LNCaP clone FGC (cell line): ENCODE data around the gene SLC4A11.

ENCODE experiments used
- DNase-seq: peaks from one replicate; pipeline ENCODE4 v3.0.0-alpha.2; 2011; ENCODE audit warnings: low read depth
- H3K4me3 ChIP-seq: 2 replicates; pipeline ENCODE4 v1.5.1; 2011; ENCODE audit warnings: mild to moderate bottlenecking, low read depth, low read length, control low read depth
- TF ChIP-seq, protein P1 (sequence below): IDR thresholded peaks from 2 replicates; pipeline ENCODE4 v1.5.1; 2012; ENCODE audit warnings: mild to moderate bottlenecking; ENCODE audit not compliant: control insufficient read depth, insufficient read depth; ENCODE audit errors: extremely low read depth

SLC4A11 gene

DNA sequence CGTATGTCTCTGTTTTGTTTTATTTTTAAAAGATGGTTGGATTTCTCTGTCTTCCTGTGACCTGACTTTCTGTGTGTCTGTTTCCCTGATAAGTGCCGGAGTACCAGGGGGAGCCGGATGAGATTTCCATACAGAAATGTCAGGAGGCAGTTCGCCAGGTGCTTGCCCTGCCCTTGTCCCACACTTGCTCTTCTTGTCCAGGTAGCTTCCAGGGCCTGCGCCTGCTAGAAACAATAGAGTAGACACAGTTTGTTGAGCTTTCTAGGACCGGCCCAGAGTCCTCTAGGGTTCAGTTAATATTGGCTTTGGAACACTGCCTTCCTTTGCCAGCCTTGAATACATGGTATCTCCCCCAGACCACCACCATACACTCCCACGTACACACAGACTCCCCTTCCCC, 25.8 kb downstream of the SLC4A11 start:
- H3K4me3 ChIP-seq, result no peak overlapping the region
- DNase-seq, result no peak
- TF ChIP-seq, protein P1, sequence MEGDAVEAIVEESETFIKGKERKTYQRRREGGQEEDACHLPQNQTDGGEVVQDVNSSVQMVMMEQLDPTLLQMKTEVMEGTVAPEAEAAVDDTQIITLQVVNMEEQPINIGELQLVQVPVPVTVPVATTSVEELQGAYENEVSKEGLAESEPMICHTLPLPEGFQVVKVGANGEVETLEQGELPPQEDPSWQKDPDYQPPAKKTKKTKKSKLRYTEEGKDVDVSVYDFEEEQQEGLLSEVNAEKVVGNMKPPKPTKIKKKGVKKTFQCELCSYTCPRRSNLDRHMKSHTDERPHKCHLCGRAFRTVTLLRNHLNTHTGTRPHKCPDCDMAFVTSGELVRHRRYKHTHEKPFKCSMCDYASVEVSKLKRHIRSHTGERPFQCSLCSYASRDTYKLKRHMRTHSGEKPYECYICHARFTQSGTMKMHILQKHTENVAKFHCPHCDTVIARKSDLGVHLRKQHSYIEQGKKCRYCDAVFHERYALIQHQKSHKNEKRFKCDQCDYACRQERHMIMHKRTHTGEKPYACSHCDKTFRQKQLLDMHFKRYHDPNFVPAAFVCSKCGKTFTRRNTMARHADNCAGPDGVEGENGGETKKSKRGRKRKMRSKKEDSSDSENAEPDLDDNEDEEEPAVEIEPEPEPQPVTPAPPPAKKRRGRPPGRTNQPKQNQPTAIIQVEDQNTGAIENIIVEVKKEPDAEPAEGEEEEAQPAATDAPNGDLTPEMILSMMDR, result no peak

DNA sequence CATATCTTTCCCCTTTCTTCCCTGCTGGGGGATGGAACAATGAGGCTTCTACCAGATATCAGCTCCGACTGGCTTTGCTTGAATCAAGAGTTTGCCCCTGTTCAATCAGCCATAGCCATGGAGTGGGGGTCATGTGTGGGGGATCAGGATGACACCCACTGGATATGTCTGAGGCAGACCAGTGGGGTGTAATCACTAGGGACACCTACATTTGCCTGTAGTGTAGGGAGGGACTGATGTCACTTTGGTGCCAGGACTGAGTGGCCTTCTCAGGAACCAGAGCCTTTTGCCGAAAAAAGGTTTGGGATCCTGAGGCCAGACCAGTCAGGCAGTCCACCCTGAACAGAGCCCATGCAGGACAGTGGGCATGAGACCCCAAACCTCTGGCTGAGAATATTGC, 28.6 kb downstream of the SLC4A11 start:
- peak overlapping the region; percentile 92 for H3K4me3 ChIP-seq
- no peak for DNase-seq
- TF ChIP-seq, protein P1, result no peak

DNA sequence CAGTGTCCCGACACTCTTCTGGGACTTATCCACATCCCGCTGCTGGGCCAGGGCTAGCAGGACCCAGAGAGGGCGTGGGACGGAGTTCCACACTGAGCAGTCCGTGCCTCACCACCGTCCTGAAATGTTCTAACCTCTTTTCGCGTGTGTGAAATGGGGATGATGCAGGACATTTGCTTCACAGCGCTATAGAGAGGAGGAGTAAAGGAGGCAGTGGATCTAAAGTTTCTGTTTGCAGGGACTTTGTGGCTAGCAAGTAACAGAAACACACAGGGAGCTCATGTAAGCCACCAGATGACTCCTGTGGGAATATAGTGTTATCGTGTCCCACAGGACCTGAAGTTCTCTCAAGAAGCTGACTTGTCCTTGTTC, 29.1 kb downstream of the SLC4A11 start:
- DNase-seq, result no peak
- TF ChIP-seq, protein P1, result no peak
- peak overlapping the region; percentile 92 for H3K4me3 ChIP-seq

DNA sequence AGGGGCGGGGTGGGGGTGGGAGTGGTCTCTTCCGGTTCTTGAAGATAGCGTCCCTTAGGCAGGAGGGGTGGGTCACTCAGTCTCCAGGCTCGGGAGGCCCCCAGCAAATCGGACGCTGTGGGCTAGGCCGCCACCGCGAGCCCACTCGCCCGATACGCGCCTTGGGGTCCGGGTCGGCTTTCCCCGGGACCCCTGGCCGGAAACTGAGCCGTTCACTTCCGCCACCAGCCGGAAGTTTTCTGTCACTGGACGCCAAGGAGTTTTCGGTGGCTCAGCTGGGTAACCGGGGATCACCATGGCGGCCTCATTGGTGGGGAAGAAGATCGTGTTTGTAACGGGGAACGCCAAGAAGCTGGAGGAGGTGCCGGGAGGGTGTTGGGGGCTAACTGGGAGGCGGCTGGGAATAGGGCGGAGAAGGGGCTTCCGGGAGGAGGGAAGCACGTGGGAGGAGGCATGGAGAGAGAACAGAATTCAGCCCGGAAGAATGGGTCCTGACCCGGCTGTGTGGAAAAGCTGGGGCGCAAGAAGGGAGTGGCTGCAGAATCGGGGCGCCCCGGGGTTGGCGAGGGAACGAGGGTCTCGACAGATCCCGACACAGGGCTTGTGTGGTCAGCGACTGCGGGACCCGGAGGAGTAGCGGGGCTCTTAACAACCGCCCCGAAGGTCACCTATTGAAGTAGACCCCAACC, 29.6 kb downstream of the SLC4A11 start, which contains the start of gene ITPA:
ITPA (plus strand) TSS at position 242 of the 689 bp plus-strand sequence; CDS start at position 296, 54 bp downstream.
- TF ChIP-seq, protein P1, result no peak
- H3K4me3 ChIP-seq, result peak within 1 kb of the TSS; percentile 92
- no peak for DNase-seq

DNA sequence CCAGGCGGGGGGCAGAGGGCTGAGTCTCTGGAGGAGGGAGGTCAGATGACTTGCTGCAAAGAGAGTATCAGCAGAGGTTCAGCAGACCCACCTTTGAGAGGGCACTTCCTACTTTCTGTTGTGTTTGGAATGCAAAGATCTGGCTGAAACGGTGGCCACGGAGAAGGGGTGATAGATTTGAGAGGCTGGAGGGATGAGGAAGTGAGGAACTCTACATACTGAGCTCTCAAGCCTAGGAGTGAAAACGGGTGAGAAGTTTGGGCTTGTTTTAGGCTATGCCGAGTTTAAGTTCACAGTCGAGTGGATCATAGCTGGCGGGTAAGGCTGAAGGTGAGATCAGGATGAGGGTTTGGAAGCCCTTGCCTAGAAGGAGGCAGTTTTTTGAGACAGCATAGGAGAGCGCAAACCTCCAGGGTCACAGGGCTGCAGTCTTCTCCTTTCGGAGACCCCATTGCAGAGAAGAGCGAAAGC, 30.2 kb downstream of the SLC4A11 start:
- no peak for DNase-seq
- peak overlapping the region; percentile 92 for H3K4me3 ChIP-seq
- TF ChIP-seq, protein P1, result no peak

DNA sequence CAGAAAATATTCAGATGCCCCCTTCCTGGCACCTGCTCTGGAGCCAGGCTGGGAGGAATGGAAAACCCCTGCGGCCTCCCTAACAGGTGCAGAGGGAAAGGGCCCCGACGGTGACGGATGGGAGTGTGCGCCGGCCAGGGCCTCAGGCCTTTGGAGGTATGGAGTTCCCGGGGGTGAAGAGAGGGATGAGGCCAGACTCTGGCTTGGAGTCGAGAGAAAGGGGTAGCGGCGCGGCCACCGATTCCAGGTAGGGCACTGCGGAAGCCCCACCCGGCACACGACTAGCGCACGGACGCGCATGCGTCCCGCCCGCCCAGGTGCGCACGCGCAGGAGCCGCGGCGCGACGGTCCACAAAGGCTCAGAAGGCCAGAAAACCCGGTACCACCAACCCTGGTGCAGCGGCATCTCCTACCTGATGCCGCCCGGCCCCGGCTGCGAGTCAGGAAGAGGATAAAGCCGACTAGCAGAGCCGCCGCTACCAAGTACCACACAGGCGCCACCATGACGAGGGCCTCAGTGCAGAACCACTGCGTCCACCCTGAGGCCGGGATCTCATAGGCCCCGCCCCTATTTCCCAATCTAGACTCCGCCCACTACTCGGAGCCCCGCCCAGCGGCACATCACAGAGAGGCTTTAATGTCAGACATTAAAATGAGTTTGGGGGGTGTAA, 34.7 kb downstream of the SLC4A11 start, which contains the start of gene DDRGK1:
DDRGK1 (minus strand) TSS at position 559 of the 671 bp plus-strand sequence; CDS start at position 504, 55 bp downstream.
- DNase-seq, result peak; percentile 22
- peak within 1 kb of the TSS; percentile 99 for H3K4me3 ChIP-seq
- TF ChIP-seq, protein P1, result no peak
